Endothelial cell (in vitro differentiated cells): ENCODE results near the gene SGSM2. TPM values are rescaled to one million over a fixed set of nuclear protein-coding genes. Genes with fewer than 3 reads are reported as not detected.
A peak's percentile ranks its signal among the peaks of the same experiment; 100 is the strongest.

ENCODE experiments used
- DNase-seq: peaks from one replicate; pipeline ENCODE4 v3.0.0; 2021; ENCODE audit warnings: low spot score
- H3K27ac Mint-ChIP-seq: one replicate; pipeline ENCODE4 v1.8.0; 2021; ENCODE audit warnings: mixed read lengths, inconsistent platforms; ENCODE audit not compliant: unreplicated experiment
- H3K27me3 Mint-ChIP-seq: one replicate; pipeline ENCODE4 v1.8.0; 2021; ENCODE audit warnings: mild to moderate bottlenecking, moderate library complexity, mixed read lengths, inconsistent platforms; ENCODE audit not compliant: unreplicated experiment
- H3K36me3 Mint-ChIP-seq: one replicate; pipeline ENCODE4 v1.8.0; 2021; ENCODE audit warnings: mild to moderate bottlenecking, low read depth, mixed read lengths, inconsistent platforms; ENCODE audit not compliant: unreplicated experiment
- H3K4me1 Mint-ChIP-seq: one replicate; pipeline ENCODE4 v1.8.0; 2021; ENCODE audit warnings: mild to moderate bottlenecking, mixed read lengths, inconsistent platforms; ENCODE audit not compliant: unreplicated experiment
- H3K4me3 Mint-ChIP-seq: one replicate; pipeline ENCODE4 v1.8.0; 2021; ENCODE audit warnings: mild to moderate bottlenecking, mixed read lengths, inconsistent platforms; ENCODE audit not compliant: unreplicated experiment
- H3K9me3 Mint-ChIP-seq: one replicate; pipeline ENCODE4 v1.8.0; 2021; ENCODE audit warnings: mixed read lengths, inconsistent platforms; ENCODE audit not compliant: unreplicated experiment
- CTCF ChIP-seq: fragments of 200-600 bp; sonication (generic); IDR thresholded peaks from one replicate; pipeline ENCODE4 v1.5.0; 2021; ENCODE audit warnings: antibody characterized with exemption; ENCODE audit not compliant: unreplicated experiment
- total RNA-seq: library from RNA; stranded (reverse); fragmentation: NEBNext Ultra II Directional; extraction: Animal tissue kit (Norgen Biotek cat#: 25700); gene quantifications from one replicate; pipeline ENCODE4 v1.2.1, GENCODE V29; 2021; ENCODE audit not compliant: unreplicated experiment

The SGSM2 gene
- total RNA-seq, 1 donor from 2014 or later: 65.4 TPM

- H3K9me3 Mint-ChIP-seq: no peaks in the 10 kb centered on the region
- peaks cover 25% of the 10 kb centered on the region for H3K36me3 Mint-ChIP-seq
- peaks cover 10% of the 10 kb centered on the region for H3K27me3 Mint-ChIP-seq
- H3K4me3 Mint-ChIP-seq: no peak overlapping the region
- no peak for TF ChIP-seq CTCF
- H3K4me1 Mint-ChIP-seq: peaks cover 6% of the 10 kb centered on the region
- no peak overlapping the region for H3K27ac Mint-ChIP-seq
- no peak for DNase-seq
Measured at GRCh38 chr17:2377659-2378058, 40.4 kb downstream of the SGSM2 start.

GRCh38 chr17:2378905-2379304, 41.6 kb downstream of the SGSM2 start:
- TF ChIP-seq CTCF: no peak
- Mint-ChIP-seq H3K9me3 (no peaks in the 10 kb centered on the region), H3K4me1 (peaks cover 6% of the 10 kb centered on the region), H3K27me3 (peaks cover 8% of the 10 kb centered on the region), H3K4me3 (peak overlapping the region; percentile 69), H3K36me3 (peaks cover 24% of the 10 kb centered on the region), H3K27ac (no peak overlapping the region)
- no peak for DNase-seq

- no peak for TF ChIP-seq CTCF
- Mint-ChIP-seq H3K9me3 (no peaks in the 10 kb centered on the region), H3K27me3 (peaks cover 7% of the 10 kb centered on the region), H3K4me3 (no peak overlapping the region), H3K4me1 (peaks cover 8% of the 10 kb centered on the region), H3K27ac (no peak overlapping the region), H3K36me3 (peaks cover 18% of the 10 kb centered on the region)
- DNase-seq: no peak
Measured at GRCh38 chr17:2379489-2380225, 42.4 kb downstream of the SGSM2 start.

- Mint-ChIP-seq H3K27me3 (peaks cover 3% of the 10 kb centered on the region), H3K4me3 (peak overlapping the region; percentile 37), H3K4me1 (peaks cover 8% of the 10 kb centered on the region), H3K36me3 (peaks cover 15% of the 10 kb centered on the region), H3K27ac (no peak overlapping the region), H3K9me3 (no peaks in the 10 kb centered on the region)
- no peak for DNase-seq
- TF ChIP-seq CTCF: no peak
Measured at GRCh38 chr17:2380226-2380922, 43.1 kb downstream of the SGSM2 start.

- H3K27ac Mint-ChIP-seq: no peak overlapping the region
- no peaks in the 10 kb centered on the region for H3K9me3 Mint-ChIP-seq
Measured at GRCh38 chr17:2380950-2381649, 43.8 kb downstream of the SGSM2 start.

More at GRCh38 chr17:2380950-2381649, 43.8 kb downstream of the SGSM2 start:
- H3K27me3 Mint-ChIP-seq: peaks cover 1% of the 10 kb centered on the region
- peak overlapping the region; percentile 37 for H3K4me3 Mint-ChIP-seq
- TF ChIP-seq CTCF: no peak
- no peak for DNase-seq
- H3K4me1 Mint-ChIP-seq: peaks cover 8% of the 10 kb centered on the region
- H3K36me3 Mint-ChIP-seq: peaks cover 15% of the 10 kb centered on the region
